HepG2 (cell line): ENCODE data around the gene SIAH1. TPM values are rescaled to one million over a fixed set of nuclear protein-coding genes. Genes with fewer than 3 reads are reported as not detected.
A peak's percentile ranks its signal among the peaks of the same experiment; 100 is the strongest.

ENCODE experiments used
- ATAC-seq: fragments of 200-7000 bp; cut with Tn5 transposase; 3 replicates; pipeline ENCODE4 v1.9.1; 2020; ENCODE audit warnings: mild to moderate bottlenecking, moderate library complexity
- BruUV-seq: library from RNA; stranded (reverse); fragments of 400-500 nt; replicated peaks from 2 replicates; lab custom pipeline; 2021; lab: Mats Ljungman, UMichigan
- CTCF ChIA-PET: fragments of 300-600 bp; formaldehyde crosslinking; extraction: SDS; loops from one replicate; lab custom pipeline; 2021; ENCODE audit warnings: low total read pairs, inconsistent platforms, low intra/inter-chr PET ratio; lab: Yijun Ruan, JAX
- POLR2A ChIA-PET: fragments of 350-600 bp; sonication (Branson Sonifier 250); formaldehyde crosslinking; loops from one replicate; lab custom pipeline; 2020; ENCODE audit warnings: antibody characterized with exemption, inconsistent platforms; lab: Yijun Ruan, JAX
- DNase-seq: peaks from one replicate; pipeline ENCODE4 v3.0.0-alpha.2; 2015; ENCODE audit warnings: low spot score
- FAIRE-seq: peaks from 3 replicates; lab custom pipeline; 2011; peaks lifted over from hg19 to GRCh38; lab: Jason Lieb, UNC
- H2AFZ ChIP-seq: one replicate; pipeline ENCODE4 v1.6.1; 2011; ENCODE audit warnings: low read length, inconsistent platforms
- H3K27ac ChIP-seq: fragments of 300-600 bp; 3 replicates; pipeline ENCODE4 v1.8.0; 2011; ENCODE audit warnings: mixed run types, mild to moderate bottlenecking, mixed read lengths, low read length, inconsistent platforms; ENCODE audit not compliant: insufficient read depth; ENCODE audit errors: extremely low read length
- H3K27me3 ChIP-seq, 2 experiments: fragments of 200-600 bp in 1 of 2; 2 replicates in 1 of 2; 3 replicates in 1 of 2; pipeline versions ENCODE4 v1.6.0 to v1.8.0; 2011; ENCODE audit warnings: low read length in 2 of 2, mild to moderate bottlenecking in 2 of 2, moderate library complexity in 2 of 2, inconsistent platforms in 1 of 2; ENCODE audit not compliant: insufficient read depth in 2 of 2, control insufficient read depth in 1 of 2
- H3K36me3 ChIP-seq, 2 experiments: fragments of 200-600 bp in 1 of 2; replicated peaks in 1 of 2; 2 replicates in 1 of 2; 3 replicates in 1 of 2; pipeline versions ENCODE4 v1.5.1 to v1.8.0; 2011; ENCODE audit warnings: low read length in 2 of 2, inconsistent platforms in 1 of 2; ENCODE audit not compliant: insufficient read depth in 2 of 2, control insufficient read depth in 1 of 2
- H3K4me1 ChIP-seq: 2 replicates; pipeline ENCODE4 v1.5.1; 2012; ENCODE audit warnings: low read length, inconsistent platforms; ENCODE audit not compliant: insufficient read depth
- H3K4me2 ChIP-seq: 2 replicates; pipeline ENCODE4 v1.6.0; 2011; ENCODE audit warnings: low read depth, low read length, inconsistent platforms
- H3K4me3 ChIP-seq, 3 experiments: fragments of 200-600 bp in 1 of 3; sonication (generic), shearing (Covaris generic) in 1 of 3; replicated peaks in 1 of 3; 2 replicates each; pipeline ENCODE4 v1.5.1; 2011 to 2016; ENCODE audit warnings: low read length in 3 of 3, inconsistent platforms in 2 of 3, low read depth in 2 of 3, mild to moderate bottlenecking in 2 of 3, control low read depth in 1 of 3, mixed read lengths in 1 of 3; ENCODE audit not compliant: insufficient read depth in 1 of 3
- H3K79me2 ChIP-seq: one replicate; pipeline ENCODE4 v1.6.1; 2011; ENCODE audit warnings: low read length, inconsistent platforms; ENCODE audit not compliant: insufficient read depth
- H3K9ac ChIP-seq: 2 replicates; pipeline ENCODE4 v1.6.0; 2011; ENCODE audit warnings: mild to moderate bottlenecking, low read depth, low read length, inconsistent platforms; ENCODE audit not compliant: insufficient read depth
- H3K9me3 ChIP-seq: 2 replicates; pipeline ENCODE4 v1.5.1; 2012; ENCODE audit warnings: mild to moderate bottlenecking, low read length
- H4K20me1 ChIP-seq: 2 replicates; pipeline ENCODE4 v1.6.0; 2011; ENCODE audit warnings: inconsistent platforms, mild to moderate bottlenecking, low read length, moderate library complexity; ENCODE audit not compliant: insufficient read depth
- FOXO4 ChIP-seq: sonication (generic); formaldehyde crosslinking; conservative IDR thresholded peaks from 2 replicates; pipeline ENCODE4 v1.8.1; 2023; ENCODE audit warnings: missing genetic modification reagents
- KLF16 ChIP-seq, 2 experiments: sonication (generic) in 1 of 2; formaldehyde crosslinking in 1 of 2; IDR thresholded peaks; 2 replicates each; pipeline versions ENCODE4 v1.6.1 to v1.8.0; 2016 to 2023; ENCODE audit warnings: missing genetic modification reagents in 2 of 2, missing compliant biosample characterization in 1 of 2
- MATR3 ChIP-seq: sonication (generic); formaldehyde crosslinking; IDR thresholded peaks from 2 replicates; pipeline ENCODE4 v1.4.0; 2020; ENCODE audit warnings: missing genetic modification reagents
- PHF20 ChIP-seq: sonication (generic); formaldehyde crosslinking; IDR thresholded peaks from 2 replicates; pipeline ENCODE4 v1.5.0; 2020; ENCODE audit warnings: mild to moderate bottlenecking, missing genetic modification reagents
- RORA ChIP-seq: sonication (generic); formaldehyde crosslinking; IDR thresholded peaks from 2 replicates; pipeline ENCODE4 v1.5.0; 2020; ENCODE audit warnings: mild to moderate bottlenecking, missing genetic modification reagents, moderate library complexity
- THAP9 ChIP-seq: sonication (generic); formaldehyde crosslinking; IDR thresholded peaks from 2 replicates; pipeline ENCODE4; 2020; ENCODE audit warnings: missing genetic modification reagents, mild to moderate bottlenecking, borderline replicate concordance
- ZNF703 ChIP-seq: sonication (generic); formaldehyde crosslinking; IDR thresholded peaks from 2 replicates; pipeline ENCODE4 v1.5.1; 2020; ENCODE audit warnings: missing genetic modification reagents, mild to moderate bottlenecking, moderate library complexity, borderline replicate concordance
- ZNF773 ChIP-seq: sonication (generic); formaldehyde crosslinking; IDR thresholded peaks from 2 replicates; pipeline ENCODE4 v1.4.0; 2020; ENCODE audit warnings: missing genetic modification reagents, borderline replicate concordance
- WGBS: methylation state at CpG from one replicate; pipeline ENCODE4 v1.1.6; 2017; ENCODE audit warnings: low lambda C conversion rate; 5-methylcytosine and 5-hydroxymethylcytosine counted together
- in situ Hi-C: cut with HindIII; loops from 2 replicates; pipeline ENCODE4 v1.10.0; 2017; ENCODE audit warnings: low pct_unique_long_range_greater_than_20kb; ENCODE audit not compliant: extremely low pct_ligation_motif_present
- intact Hi-C: fragments of 100-400 bp; cut with micrococcal nuclease; formaldehyde crosslinking; loops from one replicate; pipeline ENCODE4 v1.10.0; 2022; ENCODE audit not compliant: unreplicated experiment
- polyA plus RNA-seq, 8 experiments: library from polyadenylated mRNA; depleted of rRNA in 3 of 8; stranded (reverse) in 7 of 8; unstranded in 1 of 8; fragments of >200 nt; fragmentation: Illumina TruSeq in 4 of 8; extraction: Trizol in 4 of 8; gene quantifications; 2 replicates each; pipeline versions ENCODE4 v1.2.1 to v1.2.3, GENCODE V29; 2011 to 2016; ENCODE audit warnings: low read depth in 4 of 8, missing spikeins in 1 of 8, mixed read lengths in 1 of 8; ENCODE audit not compliant: insufficient read depth in 1 of 8
- total RNA-seq, 5 experiments: library from RNA; depleted of rRNA; stranded (reverse); fragments of >200 nt; fragmentation: Illumina TruSeq; extraction: Trizol; gene quantifications; 2 replicates each; pipeline ENCODE4 v1.2.3, GENCODE V29; 2016; ENCODE audit warnings: low read depth in 1 of 5

Gene SIAH1
- total and polyA plus RNA-seq, 2 of the 13 experiments (the other 11 are each of a cell fraction or from before 2014, with no cell fraction given): 16.0 to 28.6 TPM

GRCh38 chr16:48408688-48409087 lies 23.5 kb upstream of the SIAH1 start:
- WGBS: 83% methylated on average over 7 of the region's 7 CpGs
- Histone ChIP-seq H3K79me2 (no peaks in the 10 kb centered on the region), H3K9ac (no peak overlapping the region), H3K4me1 (peaks cover 57% of the 10 kb centered on the region), H3K36me3 (no peaks in the 10 kb centered on the region), H3K4me2 (no peak overlapping the region), H3K4me3 (no peak overlapping the region), H4K20me1 (no peaks in the 10 kb centered on the region), H3K9me3 (no peaks in the 10 kb centered on the region), H3K27ac (no peak overlapping the region), H3K27me3 (0 out of 5 replicates have a peak, but pooled peaks cover 0 to 3% of the 10 kb centered on the region in 2 experiments), H2AFZ (no peak overlapping the region)
- ChIA-PET POLR2A (no interaction called here), CTCF (no interaction called here)
- intact Hi-C loops: loop anchor here (10.0 kb wide), 1 partner anchor 86 kb away; no protein-coding TSS in a partner anchor
- no TSS peak for BruUV-seq
- DNase-seq (no peak), FAIRE-seq (no peak), ATAC-seq (no peak)
- no peak for TF ChIP-seq PHF20 (CRISPR knock-in tag)
- no peak for TF ChIP-seq KLF16 (CRISPR knock-in tag; IDR thresholded peaks at IDR 0.05)
- no peak for TF ChIP-seq THAP9 (CRISPR knock-in tag)
- no peak for TF ChIP-seq ZNF773 (CRISPR knock-in tag)
- no peak for TF ChIP-seq MATR3
- TF ChIP-seq FOXO4 (CRISPR knock-in tag): 0 out of 2 replicates have a peak, but pooled peaks have one; percentile 48
- TF ChIP-seq ZNF703 (CRISPR knock-in tag): no peak
- no peak for TF ChIP-seq RORA (CRISPR knock-in tag)
- in situ Hi-C loops: no loop called here
